GM21786 (cell line): ENCODE data around the gene SH3PXD2A.

ENCODE experiments used
- ATAC-seq: cut with Tn5 transposase; IDR thresholded peaks from one replicate; pipeline ENCODE4 v1.9.1; 2021; ENCODE audit not compliant: unreplicated experiment

The SH3PXD2A gene

GRCh38 chr10:103879409-103879808 lies 24.0 kb upstream of the SH3PXD2A start:
- ATAC-seq, result no peak

- no peak for ATAC-seq
Measured at GRCh38 chr10:103877861-103878260, 22.5 kb upstream of the SH3PXD2A start.

GRCh38 chr10:103876155-103876554 lies 20.8 kb upstream of the SH3PXD2A start:
- no peak for ATAC-seq

- no peak for ATAC-seq
Measured at GRCh38 chr10:103874730-103875129, 19.4 kb upstream of the SH3PXD2A start.

- no peak for ATAC-seq
Measured at GRCh38 chr10:103872137-103872931, 17.0 kb upstream of the SH3PXD2A start.

- no peak for ATAC-seq
Measured at GRCh38 chr10:103871006-103871405, 15.6 kb upstream of the SH3PXD2A start.

GRCh38 chr10:103870516-103870915 lies 15.1 kb upstream of the SH3PXD2A start:
- ATAC-seq, result no peak

- no peak for ATAC-seq
Measured at GRCh38 chr10:103869336-103869735, 14.0 kb upstream of the SH3PXD2A start.

- ATAC-seq, result no peak
Measured at GRCh38 chr10:103868200-103868599, 12.8 kb upstream of the SH3PXD2A start.

- ATAC-seq, result no peak
Measured at GRCh38 chr10:103861505-103861904, 6.1 kb upstream of the SH3PXD2A start.

- peak; percentile 51 for ATAC-seq
Measured at GRCh38 chr10:103859161-103860086, 4.0 kb upstream of the SH3PXD2A start.

GRCh38 chr10:103858360-103858759 lies 3.0 kb upstream of the SH3PXD2A start:
- ATAC-seq, result no peak

- ATAC-seq, result no peak
Measured at GRCh38 chr10:103856797-103857170, 1.4 kb upstream of the SH3PXD2A start.

GRCh38 chr10:103855852-103856796 lies 748 bp upstream of the SH3PXD2A start:
- ATAC-seq, result no peak

GRCh38 chr10:103854686-103855391 lies 537 bp downstream of the SH3PXD2A start:
- ATAC-seq, result no peak

GRCh38 chr10:103854265-103854685 lies 1.1 kb downstream of the SH3PXD2A start:
- no peak for ATAC-seq

GRCh38 chr10:103853428-103854264 lies 1.7 kb downstream of the SH3PXD2A start:
- ATAC-seq, result no peak

GRCh38 chr10:103852856-103853255 lies 2.5 kb downstream of the SH3PXD2A start:
- no peak for ATAC-seq

- ATAC-seq, result no peak
Measured at GRCh38 chr10:103852189-103852711, 3.1 kb downstream of the SH3PXD2A start.
